OCI-LY3 (cell line): Measurements from ENCODE around the gene SNTG2.

Experiments used
- EZH2phosphoT487 ChIP-seq: fragments of 200-600 bp; shearing (Covaris generic); IDR thresholded peaks from 2 replicates; pipeline ENCODE4 v1.6.1; 2018; ENCODE audit warnings: antibody characterized with exemption, mixed run types, low read depth
- TF ChIP-seq, protein P1 (sequence below): fragments of 200-600, 300-600 bp; sonication (generic); IDR thresholded peaks from 2 replicates; pipeline ENCODE4 v1.5.1; 2014; ENCODE audit warnings: antibody characterized with exemption, low read length, low read depth

- TF ChIP-seq, protein P1, sequence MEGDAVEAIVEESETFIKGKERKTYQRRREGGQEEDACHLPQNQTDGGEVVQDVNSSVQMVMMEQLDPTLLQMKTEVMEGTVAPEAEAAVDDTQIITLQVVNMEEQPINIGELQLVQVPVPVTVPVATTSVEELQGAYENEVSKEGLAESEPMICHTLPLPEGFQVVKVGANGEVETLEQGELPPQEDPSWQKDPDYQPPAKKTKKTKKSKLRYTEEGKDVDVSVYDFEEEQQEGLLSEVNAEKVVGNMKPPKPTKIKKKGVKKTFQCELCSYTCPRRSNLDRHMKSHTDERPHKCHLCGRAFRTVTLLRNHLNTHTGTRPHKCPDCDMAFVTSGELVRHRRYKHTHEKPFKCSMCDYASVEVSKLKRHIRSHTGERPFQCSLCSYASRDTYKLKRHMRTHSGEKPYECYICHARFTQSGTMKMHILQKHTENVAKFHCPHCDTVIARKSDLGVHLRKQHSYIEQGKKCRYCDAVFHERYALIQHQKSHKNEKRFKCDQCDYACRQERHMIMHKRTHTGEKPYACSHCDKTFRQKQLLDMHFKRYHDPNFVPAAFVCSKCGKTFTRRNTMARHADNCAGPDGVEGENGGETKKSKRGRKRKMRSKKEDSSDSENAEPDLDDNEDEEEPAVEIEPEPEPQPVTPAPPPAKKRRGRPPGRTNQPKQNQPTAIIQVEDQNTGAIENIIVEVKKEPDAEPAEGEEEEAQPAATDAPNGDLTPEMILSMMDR, result no peak
- TF ChIP-seq EZH2phosphoT487, result no peak
Observed at GRCh38 chr2:965640-966147, 15.0 kb downstream of the SNTG2 start.
